SK-N-SH treated with all-trans-retinoic acid at 6 μM for 48 hours (cell line): ENCODE measurements around the gene TBCEL.

Source experiments
- ATAC-seq: fragments of 200-7000 bp; cut with Tn5 transposase; 3 replicates; pipeline ENCODE4 v1.9.1; 2020; ENCODE audit warnings: mild to moderate bottlenecking, moderate library complexity
- ARNTL ChIP-seq: fragments of 450-650 bp; formaldehyde crosslinking; IDR thresholded peaks from 2 replicates; pipeline ENCODE4 v1.5.0; 2020; ENCODE audit warnings: low read depth, mild to moderate bottlenecking, moderate library complexity, borderline replicate concordance
- BACH2 ChIP-seq: fragments of 250-450 bp; sonication (Bioruptor Pico); IDR thresholded peaks from 2 replicates; pipeline ENCODE4 v1.9.0; 2021; ENCODE audit warnings: mild to moderate bottlenecking, borderline replicate concordance
- CREB5 ChIP-seq: fragments of 250-450 bp; sonication (Bioruptor Pico); IDR thresholded peaks from 2 replicates; pipeline ENCODE4 v1.5.1; 2020; ENCODE audit warnings: low read depth, mild to moderate bottlenecking, moderate library complexity
- CSDC2 ChIP-seq: fragments of 250-450 bp; sonication (Bioruptor Pico); IDR thresholded peaks from 2 replicates; pipeline ENCODE4 v1.5.0; 2020; ENCODE audit warnings: mild to moderate bottlenecking, moderate library complexity
- CSRNP3 ChIP-seq: fragments of 250-450 bp; sonication (Bioruptor Pico); IDR thresholded peaks from 2 replicates; pipeline ENCODE4 v1.5.1; 2021; ENCODE audit warnings: mild to moderate bottlenecking, moderate library complexity
- ESRRG ChIP-seq: fragments of 250-450 bp; sonication (Bioruptor Pico); IDR thresholded peaks from 2 replicates; pipeline ENCODE4 v1.6.1; 2021; ENCODE audit warnings: mild to moderate bottlenecking
- ISL1 ChIP-seq: fragments of 250-450 bp; sonication (Bioruptor Pico); IDR thresholded peaks from 2 replicates; pipeline ENCODE4 v2.1.2; 2022; ENCODE audit warnings: mild to moderate bottlenecking, moderate library complexity
- OSR1 ChIP-seq: fragments of 250-450 bp; sonication (Bioruptor Pico); IDR thresholded peaks from 2 replicates; pipeline ENCODE4 v1.8.0; 2022; ENCODE audit warnings: moderate library complexity, mild to moderate bottlenecking, inconsistent platforms
- POU6F1 ChIP-seq: fragments of 250-450 bp; sonication (Bioruptor Pico); IDR thresholded peaks from 2 replicates; pipeline ENCODE4 v1.8.0; 2021; ENCODE audit warnings: low read depth, mild to moderate bottlenecking, moderate library complexity, borderline replicate concordance
- PPARA ChIP-seq: fragments of 250-450 bp; sonication (Bioruptor Pico); IDR thresholded peaks from 2 replicates; pipeline ENCODE4 v1.5.0; 2020; ENCODE audit warnings: mild to moderate bottlenecking, borderline replicate concordance
- RARB ChIP-seq: fragments of 250-450 bp; sonication (Bioruptor Pico); IDR thresholded peaks from 2 replicates; pipeline ENCODE4 v1.8.0; 2021; ENCODE audit warnings: mild to moderate bottlenecking, moderate library complexity
- SNAI2 ChIP-seq: fragments of 250-450 bp; sonication (Bioruptor Pico); IDR thresholded peaks from 2 replicates; pipeline ENCODE4 v1.5.0; 2020; ENCODE audit warnings: mild to moderate bottlenecking, moderate library complexity
- TCF4 ChIP-seq: fragments of 250-450 bp; sonication (Bioruptor Pico); IDR thresholded peaks from 2 replicates; pipeline ENCODE4 v1.8.0; 2021; ENCODE audit warnings: mild to moderate bottlenecking, moderate library complexity, borderline replicate concordance
- TOX ChIP-seq: fragments of 250-450 bp; sonication (Bioruptor Pico); IDR thresholded peaks from 2 replicates; pipeline ENCODE4 v1.8.0; 2021; ENCODE audit warnings: mild to moderate bottlenecking, moderate library complexity, borderline replicate concordance
- TSHZ2 ChIP-seq: fragments of 250-450 bp; sonication (Bioruptor Pico); IDR thresholded peaks from 2 replicates; pipeline ENCODE4 v1.5.0; 2020; ENCODE audit warnings: mild to moderate bottlenecking, moderate library complexity
- ZFP30 ChIP-seq: fragments of 450-650 bp; formaldehyde crosslinking; IDR thresholded peaks from 2 replicates; pipeline ENCODE4 v1.5.0; 2022; ENCODE audit warnings: mild to moderate bottlenecking, moderate library complexity
- ZNF565 ChIP-seq: fragments of 450-650 bp; formaldehyde crosslinking; conservative IDR thresholded peaks from 2 replicates; pipeline ENCODE4 v1.5.0; 2020; ENCODE audit warnings: low read depth, mild to moderate bottlenecking, moderate library complexity
- ZNF8 ChIP-seq: fragments of 450-650 bp; formaldehyde crosslinking; IDR thresholded peaks from 2 replicates; pipeline ENCODE4 v1.5.0; 2020; ENCODE audit warnings: mild to moderate bottlenecking, moderate library complexity
- TF ChIP-seq, protein P1 (sequence below): fragments of 250-450 bp; sonication (Bioruptor Pico); IDR thresholded peaks from 2 replicates; pipeline ENCODE4 v1.8.0; 2020; ENCODE audit warnings: mild to moderate bottlenecking, moderate library complexity, borderline replicate concordance

The TBCEL gene

DNA sequence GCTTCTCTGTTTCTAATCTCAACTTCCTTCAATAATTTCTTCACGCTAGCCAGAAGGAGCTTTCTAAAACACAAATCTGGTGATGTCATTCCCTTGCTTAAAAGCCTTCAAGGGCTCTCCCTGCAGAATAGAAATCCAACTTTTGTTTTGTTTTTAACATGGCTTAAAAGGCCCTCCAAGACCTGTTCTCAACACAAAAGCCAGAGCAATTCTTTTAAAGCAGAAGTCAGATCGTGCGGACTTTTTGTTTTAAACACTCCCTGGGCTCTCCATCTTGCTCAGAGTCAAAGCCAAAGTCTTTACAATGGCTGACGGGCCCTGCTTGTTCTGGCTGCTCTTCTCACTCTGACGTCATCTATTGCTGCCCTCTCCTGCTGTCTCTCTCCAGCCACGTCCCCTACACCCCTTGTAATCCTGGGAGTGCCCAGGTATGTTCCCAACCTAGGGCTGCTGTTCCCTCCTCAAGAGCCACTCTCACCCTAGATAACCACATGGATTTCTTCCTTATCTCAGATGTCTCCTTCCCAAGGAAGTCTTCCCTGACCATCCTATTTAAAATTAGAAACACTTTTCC, 99.7 kb downstream of the TBCEL start:
- ATAC-seq: no peak
- TF ChIP-seq ZFP30: no peak
- TF ChIP-seq TCF4 (CRISPR knock-in tag): no peak
- no peak for TF ChIP-seq CSDC2 (CRISPR knock-in tag)
- TF ChIP-seq TOX (CRISPR knock-in tag): no peak
- no peak for TF ChIP-seq SNAI2
- no peak for TF ChIP-seq ISL1 (CRISPR knock-in tag)
- no peak for TF ChIP-seq POU6F1 (CRISPR knock-in tag)
- no peak for TF ChIP-seq ESRRG (CRISPR knock-in tag)
- no peak for TF ChIP-seq ZNF565
- TF ChIP-seq PPARA (CRISPR knock-in tag): no peak

DNA sequence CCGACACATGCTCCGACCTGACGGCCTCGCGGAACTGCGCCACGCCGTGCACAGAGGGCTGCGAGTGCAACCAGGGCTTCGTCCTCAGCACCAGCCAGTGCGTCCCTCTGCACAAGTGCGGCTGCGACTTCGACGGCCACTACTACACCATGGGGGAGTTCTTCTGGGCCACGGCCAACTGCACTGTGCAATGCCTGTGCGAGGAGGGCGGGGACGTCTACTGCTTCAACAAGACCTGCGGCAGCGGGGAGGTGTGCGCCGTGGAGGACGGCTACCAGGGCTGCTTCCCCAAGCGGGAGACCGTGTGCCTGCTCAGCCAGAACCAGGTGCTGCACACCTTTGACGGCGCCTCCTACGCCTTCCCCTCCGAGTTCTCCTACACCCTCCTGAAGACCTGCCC, 103.9 kb downstream of the TBCEL start:
- TF ChIP-seq ARNTL (no peak), OSR1 (CRISPR knock-in tag) (no peak), CSRNP3 (CRISPR knock-in tag) (no peak), SNAI2 (no peak), CREB5 (CRISPR knock-in tag) (no peak), ISL1 (CRISPR knock-in tag) (no peak), BACH2 (CRISPR knock-in tag) (no peak), ZNF8 (CRISPR knock-in tag) (no peak)
- TF ChIP-seq, protein P1, sequence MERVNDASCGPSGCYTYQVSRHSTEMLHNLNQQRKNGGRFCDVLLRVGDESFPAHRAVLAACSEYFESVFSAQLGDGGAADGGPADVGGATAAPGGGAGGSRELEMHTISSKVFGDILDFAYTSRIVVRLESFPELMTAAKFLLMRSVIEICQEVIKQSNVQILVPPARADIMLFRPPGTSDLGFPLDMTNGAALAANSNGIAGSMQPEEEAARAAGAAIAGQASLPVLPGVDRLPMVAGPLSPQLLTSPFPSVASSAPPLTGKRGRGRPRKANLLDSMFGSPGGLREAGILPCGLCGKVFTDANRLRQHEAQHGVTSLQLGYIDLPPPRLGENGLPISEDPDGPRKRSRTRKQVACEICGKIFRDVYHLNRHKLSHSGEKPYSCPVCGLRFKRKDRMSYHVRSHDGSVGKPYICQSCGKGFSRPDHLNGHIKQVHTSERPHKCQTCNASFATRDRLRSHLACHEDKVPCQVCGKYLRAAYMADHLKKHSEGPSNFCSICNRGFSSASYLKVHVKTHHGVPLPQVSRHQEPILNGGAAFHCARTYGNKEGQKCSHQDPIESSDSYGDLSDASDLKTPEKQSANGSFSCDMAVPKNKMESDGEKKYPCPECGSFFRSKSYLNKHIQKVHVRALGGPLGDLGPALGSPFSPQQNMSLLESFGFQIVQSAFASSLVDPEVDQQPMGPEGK (CRISPR knock-in tag): no peak
- no peak for ATAC-seq

DNA sequence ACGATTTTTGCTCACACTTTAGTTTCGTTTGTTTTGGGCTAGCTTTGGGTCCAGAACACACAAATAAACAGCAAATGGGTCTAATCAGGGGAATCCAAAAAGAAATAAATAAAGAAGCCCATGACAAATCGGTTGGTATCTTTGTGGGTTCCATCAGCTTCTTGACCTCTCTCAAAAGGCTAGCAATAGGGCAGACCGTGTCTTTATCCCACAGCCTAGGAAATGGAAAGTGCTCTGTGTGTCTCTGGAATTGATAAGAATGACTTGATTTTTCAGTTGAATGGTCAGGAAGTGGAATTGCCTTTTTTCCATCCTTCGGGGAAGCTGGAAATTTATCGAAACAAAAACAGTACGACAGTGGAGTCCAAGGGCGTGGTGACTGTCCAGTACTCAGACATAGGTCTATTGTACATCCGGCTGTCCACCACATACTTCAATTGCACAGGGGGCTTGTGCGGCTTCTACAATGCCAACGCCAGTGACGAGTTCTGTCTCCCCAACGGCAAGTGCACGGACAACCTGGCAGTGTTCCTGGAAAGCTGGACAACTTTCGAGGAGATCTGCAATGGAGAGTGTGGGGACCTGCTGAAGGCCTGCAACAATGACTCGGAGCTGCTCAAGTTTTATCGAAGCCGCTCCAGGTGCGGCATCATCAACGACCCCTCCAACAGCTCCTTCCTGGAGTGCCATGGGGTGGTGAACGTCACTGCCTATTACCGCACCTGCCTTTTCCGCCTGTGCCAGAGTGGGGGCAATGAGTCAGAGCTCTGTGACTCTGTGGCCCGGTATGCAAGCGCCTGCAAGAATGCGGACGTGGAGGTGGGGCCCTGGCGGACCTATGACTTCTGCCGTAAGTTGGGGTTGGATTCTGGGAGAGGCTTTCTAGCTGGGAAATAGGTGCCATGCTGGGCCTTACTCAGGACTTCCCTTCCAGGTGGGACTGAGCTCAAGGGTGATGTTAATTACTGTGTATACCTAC, 105.7 kb downstream of the TBCEL start:
- TF ChIP-seq ARNTL (no peak), PPARA (CRISPR knock-in tag) (no peak), TCF4 (CRISPR knock-in tag) (no peak), ISL1 (CRISPR knock-in tag) (no peak), TOX (CRISPR knock-in tag) (no peak), RARB (no peak)
- TF ChIP-seq, protein P1 (CRISPR knock-in tag): no peak
- TF ChIP-seq, all 23 proteins: peak for 0
- no peak for ATAC-seq

DNA sequence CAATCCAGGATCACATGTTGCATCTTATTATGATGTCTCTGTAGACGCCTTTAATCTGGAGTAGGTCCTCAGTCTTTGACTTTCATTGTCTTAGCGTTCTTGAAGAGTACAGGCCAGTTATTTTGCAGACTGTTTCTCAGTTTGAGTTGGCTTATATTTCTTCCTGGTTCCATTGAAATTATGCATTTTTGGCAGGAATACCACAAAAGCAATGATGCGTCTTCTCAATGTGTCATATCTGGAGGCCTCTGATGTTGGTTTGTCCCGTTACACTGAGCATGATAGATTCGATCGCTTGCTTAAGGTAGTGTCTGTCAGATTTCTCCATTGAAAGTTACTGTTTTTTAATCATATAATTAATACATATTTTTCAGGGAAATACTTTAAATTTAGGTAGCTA, 107.8 kb downstream of the TBCEL start:
- no peak for ATAC-seq
- TF ChIP-seq TSHZ2 (CRISPR knock-in tag): no peak
- no peak for TF ChIP-seq ZFP30
- TF ChIP-seq ESRRG (CRISPR knock-in tag): no peak
- TF ChIP-seq POU6F1 (CRISPR knock-in tag): no peak
- TF ChIP-seq CSRNP3 (CRISPR knock-in tag): no peak
- TF ChIP-seq RARB: no peak
